Left renal pelvis (tissue), 4 donors: Measurements from ENCODE around the gene PES1. TPM values are rescaled to one million over a fixed set of nuclear protein-coding genes. Genes with fewer than 3 reads are reported as not detected.
"Not testable (repeated sequence)": the region's sequence is repeated elsewhere in the genome, so short reads cannot be mapped to it uniquely, and the experiment has no call there.

Source experiments
- DNase-seq, 4 donors: peaks; one replicate each; pipeline ENCODE4 v3.0.0-alpha.2; 2013; ENCODE audit warnings: low read depth in 4 of 4, low spot score in 3 of 4
- polyA plus RNA-seq, 4 donors: library from polyadenylated mRNA; unstranded; fragments of 120-200 nt; gene quantifications; one replicate each; pipeline ENCODE4 v1.2.1, GENCODE V29; 2013; ENCODE audit not compliant: insufficient read length in 4 of 4

Gene PES1
- polyA plus RNA-seq: 10 to 100 TPM; 47.1 to 69.6 (median 66.9) TPM

DNA sequence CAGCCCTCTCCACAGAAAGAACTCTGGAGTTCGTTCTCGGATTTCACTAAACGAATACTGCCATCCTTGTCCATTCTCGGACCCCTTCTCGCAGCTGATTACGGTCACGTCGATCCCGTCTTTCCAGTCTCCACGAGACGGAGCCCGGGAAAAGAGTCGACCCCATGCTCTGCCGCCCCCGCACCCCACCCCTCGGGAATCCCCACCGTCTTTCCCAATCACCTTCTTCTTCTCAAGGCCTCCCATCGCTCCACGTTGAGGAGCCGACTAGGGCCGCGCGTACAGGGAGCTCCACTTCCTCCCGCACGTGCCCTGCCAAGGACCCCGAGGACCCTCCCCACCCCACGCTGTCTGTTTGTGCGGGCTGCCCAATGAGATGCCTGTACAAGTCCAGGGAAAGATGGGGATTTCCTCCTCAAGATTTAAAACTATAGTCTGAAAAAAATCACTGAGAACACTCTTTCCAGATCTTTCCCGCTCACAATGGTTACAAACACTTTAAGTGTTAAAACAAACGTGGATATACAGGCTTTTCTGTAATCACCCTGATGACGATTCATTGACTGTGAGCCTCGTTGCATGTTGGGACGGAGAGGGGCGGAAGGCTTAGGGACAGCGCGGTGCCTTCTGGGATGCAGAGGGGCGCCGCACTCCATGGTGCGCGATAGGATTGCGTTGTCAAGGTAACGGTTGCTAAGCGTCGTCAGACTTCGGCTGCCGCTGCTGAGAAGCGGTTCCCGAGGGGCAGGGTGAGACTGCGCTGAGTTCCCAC, at the start of gene PES1:
TSS of gene PES1 (minus strand) at position 323 of the 772 bp plus-strand sequence. CDS start at position 246, 77 bp downstream.
- DNase-seq: peak; percentile 96 to 98 (median 98)

DNA sequence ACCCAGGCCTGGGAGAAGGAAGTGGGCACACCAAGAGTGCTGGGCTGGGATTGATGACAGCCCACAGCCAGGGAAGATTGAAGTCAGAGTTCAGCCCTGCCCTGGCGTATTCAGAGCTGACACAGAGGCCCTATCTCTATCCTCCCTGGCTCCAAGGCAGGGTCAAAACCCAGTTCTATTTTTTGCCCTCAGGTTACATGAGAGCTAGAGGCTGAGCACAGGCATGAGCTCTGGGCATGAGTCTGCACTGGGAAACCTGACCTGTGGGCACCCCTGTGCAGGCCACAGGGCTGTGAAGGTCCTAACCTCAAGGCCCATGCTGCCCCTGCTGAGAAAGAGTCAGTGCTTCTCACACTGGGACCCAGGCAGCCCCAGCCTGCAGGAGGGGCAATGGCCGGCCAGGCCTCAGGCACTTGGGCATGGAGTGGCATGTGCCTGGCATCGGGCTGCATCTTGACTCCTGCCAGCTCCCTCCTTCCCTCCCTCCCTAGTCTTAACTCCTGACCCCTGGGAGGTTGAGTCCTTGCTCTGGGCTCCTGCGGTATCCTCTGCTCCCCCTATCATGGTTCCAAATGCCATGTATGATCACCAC, 49.2 kb upstream of the PES1 start:
- no peak for DNase-seq

DNA sequence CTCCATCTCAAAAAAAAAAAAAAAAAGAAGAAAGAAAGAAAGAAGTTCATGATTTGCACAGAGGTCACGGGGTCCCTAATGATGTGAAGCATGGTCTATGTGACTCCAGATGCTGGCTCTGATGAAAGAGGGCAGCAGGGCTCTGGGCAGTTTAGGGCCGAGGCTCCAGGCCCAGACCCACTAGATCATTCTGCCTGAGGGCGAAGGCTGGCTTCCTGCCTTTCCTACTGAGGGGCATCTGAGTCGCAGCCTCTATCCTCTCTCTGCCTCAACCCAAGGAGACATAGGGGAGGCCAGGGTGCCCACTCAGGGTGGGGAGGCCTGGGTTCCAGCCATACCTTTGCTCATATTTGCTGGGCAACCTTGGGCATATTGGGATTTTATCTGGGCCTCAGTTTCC, 48.7 kb upstream of the PES1 start:
- DNase-seq: no peak

DNA sequence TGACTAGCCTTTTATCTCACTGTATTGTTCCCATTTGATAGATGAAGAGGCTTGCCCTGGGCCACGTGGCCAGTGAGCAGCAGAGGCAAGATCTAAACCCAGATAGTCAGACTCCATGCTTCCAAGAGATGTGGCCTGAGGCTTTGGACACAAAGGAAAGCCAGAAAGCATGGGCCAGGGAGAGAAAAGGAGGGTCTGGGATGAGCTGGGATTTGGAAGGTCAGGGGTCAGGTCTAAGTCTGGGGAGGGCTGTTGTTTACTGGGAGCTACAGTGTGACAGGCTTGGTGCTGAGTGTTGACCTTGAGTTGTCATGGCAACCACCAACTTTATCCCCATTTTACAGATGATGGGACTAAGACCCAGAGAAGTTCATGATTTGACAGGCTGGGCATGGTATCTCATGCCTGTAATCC, 46.0 kb upstream of the PES1 start:
- no peak for DNase-seq

DNA sequence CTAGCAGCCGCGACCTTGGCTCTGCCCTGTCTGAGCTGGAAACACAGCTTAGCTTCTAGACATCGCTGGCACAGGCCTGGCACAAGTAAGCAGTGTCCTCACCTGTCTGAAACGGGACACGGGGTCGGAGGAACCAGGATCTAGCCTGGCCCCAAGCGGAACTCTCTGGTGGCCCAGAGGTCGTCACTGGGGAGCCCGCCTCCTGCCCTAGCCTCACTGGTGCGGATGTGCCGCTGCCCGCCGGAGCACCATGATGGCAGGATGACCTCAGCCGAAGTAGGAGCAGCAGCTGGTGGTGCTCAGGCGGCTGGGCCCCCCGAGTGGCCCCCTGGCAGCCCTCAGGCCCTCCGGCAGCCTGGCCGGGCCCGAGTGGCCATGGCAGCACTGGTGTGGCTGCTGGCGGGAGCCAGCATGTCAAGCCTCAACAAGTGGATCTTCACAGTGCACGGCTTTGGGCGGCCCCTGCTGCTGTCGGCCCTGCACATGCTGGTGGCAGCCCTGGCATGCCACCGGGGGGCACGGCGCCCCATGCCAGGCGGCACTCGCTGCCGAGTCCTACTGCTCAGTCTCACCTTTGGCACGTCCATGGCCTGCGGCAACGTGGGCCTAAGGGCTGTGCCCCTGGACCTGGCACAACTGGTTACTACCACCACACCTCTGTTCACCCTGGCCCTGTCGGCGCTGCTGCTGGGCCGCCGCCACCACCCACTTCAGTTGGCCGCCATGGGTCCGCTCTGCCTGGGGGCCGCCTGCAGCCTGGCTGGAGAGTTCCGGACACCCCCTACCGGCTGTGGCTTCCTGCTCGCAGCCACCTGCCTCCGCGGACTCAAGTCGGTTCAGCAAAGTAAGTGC, 44.7 kb upstream of the PES1 start:
- DNase-seq: no peak

DNA sequence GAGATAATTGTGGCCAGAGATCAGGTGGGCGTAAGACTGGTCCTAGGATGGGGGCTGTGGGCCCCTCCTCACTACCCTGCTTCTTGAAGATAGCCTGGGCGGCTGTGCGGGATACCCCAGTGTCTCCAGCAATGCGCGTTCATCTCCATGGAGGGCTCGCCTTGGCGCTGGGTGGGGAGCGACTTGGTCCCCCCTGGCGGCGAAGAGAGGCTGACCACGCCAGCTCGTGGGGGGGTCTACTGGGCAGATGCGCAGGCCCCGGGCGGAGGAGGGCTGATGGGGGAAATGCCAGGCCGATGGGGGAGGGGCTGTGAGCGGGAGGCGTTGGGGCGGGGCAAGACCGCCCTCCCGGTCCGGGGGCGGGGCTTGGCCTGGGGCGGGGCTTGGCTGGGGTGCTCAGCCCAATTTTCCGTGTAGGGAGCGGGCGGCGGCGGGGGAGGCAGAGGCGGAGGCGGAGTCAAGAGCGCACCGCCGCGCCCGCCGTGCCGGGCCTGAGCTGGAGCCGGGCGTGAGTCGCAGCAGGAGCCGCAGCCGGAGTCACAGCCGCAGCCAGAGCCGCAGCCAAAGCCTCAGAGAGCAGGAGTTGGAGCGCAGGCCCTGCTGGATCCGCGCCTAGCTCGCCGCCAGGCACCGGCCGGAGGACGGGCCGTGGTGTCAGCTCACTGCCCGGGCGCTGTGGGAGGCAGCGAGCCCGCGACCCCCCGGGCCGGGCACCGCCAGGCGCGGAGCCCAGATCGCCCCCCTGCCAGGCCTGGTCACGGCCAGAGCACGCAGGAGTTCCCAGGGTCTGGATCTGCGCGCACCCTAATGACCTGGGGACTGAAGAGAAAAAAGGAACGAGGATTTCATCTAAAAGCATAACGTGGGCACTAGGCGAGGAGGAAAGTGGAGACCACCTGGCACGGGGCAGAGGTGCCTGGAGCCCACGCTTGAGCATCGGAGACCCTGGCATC, 43.8 kb upstream of the PES1 start, which contains the start of gene SLC35E4:
TSS of gene SLC35E4 (plus strand) at position 509 of the 953 bp plus-strand sequence. CDS start 670 bp downstream, outside the sequence.
- DNase-seq: peak; percentile 60 to 78 (median 70)

DNA sequence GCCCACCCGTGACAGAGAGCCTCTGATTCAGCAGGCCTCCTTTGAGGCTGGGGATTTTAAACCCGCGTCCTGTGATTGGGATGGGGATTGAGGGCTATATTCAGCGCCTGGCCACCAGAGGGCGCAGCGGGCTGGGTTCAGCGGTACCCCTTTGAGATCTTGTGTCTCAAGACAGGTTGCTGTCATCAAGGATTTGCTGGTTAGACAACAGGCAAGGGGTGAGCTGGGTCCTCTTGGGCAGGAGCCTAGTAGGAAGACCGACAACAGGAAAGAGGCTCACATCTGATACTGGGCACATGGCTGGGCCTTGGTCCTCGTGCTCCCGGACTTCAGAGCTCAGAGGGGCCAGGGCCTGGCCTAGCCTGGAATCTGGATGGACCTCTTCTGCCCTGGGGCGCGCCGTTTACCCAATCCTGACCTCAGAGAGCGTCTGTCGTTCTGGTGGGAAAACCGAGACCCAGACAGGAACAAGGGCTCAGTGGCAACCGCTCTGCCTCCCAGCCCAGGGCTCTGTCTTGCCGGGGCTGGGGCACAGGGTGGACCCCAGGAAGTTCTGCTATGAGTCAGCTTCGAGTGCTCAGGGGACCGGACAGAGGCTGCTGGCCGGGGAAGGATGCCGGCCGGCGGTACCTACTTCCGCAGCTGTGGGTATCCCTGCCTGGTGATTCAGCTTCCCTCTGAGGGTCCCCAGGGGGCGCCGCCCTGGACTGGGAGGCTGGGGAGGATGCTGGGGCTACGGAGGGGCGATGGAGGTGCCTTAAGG, 42.9 kb upstream of the PES1 start:
- DNase-seq: peak in 3 of 4 donors; percentile 57 to 65 (median 58)

DNA sequence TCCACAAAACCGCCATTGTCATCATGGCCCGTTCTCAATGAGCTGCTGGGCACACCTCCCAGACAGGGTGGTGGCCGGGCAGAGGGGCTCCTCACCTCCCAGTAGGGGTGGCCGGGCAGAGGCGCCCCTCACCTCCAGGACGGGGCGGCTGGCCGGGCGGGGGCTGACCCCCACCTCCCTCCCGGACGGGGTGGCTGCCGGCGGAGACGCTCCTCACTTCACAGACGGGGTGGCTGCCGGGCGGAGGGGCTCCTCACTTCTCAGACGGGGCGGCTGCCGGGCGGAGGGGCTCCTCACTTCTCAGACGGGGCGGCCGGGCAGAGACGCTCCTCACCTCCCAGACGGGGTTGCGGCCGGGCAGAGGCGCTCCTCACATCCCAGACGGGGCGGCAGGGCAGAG, 39.8 kb upstream of the PES1 start:
- DNase-seq: not testable (repeated sequence)

DNA sequence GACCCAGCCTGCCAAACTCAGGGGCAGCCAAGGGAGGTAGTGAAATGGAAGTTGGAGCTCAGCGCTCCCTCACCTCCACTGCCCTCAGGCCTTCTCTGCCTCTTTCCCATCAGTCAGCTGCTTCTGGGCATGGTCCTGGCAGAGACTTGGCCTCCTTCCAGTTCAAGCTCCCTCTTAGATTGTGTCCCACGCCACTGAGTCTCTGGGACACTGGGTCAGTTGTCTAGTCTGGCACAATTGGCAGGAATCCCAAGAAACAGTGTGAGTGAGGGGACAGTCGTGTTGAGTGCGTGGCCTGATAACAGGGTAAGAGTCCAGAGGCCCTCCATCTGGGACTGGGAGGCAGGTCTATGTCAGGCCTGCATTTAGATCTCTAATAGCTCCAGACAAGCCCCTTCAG, 36.8 kb upstream of the PES1 start:
- DNase-seq: no peak

DNA sequence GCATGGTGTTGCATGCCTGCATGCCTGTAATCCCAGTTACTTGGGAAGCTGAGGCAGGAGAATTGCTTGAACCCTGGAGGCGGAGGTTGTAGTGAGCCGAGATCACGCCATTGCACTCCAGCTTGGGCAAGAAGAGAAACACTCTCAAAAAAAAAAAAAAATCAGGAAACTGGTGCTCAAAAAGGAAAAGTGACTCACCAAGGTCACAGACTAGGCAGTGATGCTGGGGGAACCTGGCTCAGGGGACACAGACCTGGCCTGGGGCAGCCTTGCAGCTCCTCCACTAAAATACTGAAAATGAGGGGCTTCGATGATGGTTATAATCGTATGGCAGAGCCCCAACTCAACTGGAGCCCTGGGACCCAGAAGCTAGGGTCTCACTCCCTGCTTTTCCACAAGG, 35.8 kb upstream of the PES1 start:
- DNase-seq: no peak

DNA sequence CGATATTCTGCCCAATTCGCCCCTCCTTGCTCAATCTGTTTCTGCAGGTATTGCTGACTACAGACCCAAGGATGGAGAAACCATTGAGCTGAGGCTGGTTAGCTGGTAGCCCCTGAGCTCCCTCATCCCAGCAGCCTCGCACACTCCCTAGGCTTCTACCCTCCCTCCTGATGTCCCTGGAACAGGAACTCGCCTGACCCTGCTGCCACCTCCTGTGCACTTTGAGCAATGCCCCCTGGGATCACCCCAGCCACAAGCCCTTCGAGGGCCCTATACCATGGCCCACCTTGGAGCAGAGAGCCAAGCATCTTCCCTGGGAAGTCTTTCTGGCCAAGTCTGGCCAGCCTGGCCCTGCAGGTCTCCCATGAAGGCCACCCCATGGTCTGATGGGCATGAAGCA, 34.7 kb upstream of the PES1 start:
- no peak for DNase-seq

DNA sequence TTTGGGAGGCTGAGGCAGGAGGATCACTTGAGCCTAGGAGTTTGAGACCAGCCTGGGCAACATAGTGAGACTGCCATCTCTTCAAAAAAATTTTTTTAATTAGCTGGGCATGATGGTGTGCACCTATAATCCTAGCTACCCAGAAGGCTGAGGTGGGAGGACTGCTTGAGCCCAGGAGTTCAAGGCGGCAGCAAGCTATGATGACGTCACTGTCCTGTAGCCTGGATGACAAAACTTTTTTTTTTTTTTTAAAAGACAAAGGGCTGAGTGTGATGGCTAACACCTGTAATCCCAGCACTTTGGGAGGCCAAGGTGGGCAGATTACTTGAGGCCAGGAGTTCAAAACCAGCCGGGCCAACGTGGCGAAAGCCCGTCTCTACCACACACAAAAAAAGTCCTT, 28.2 kb upstream of the PES1 start:
- DNase-seq: not testable (repeated sequence)

DNA sequence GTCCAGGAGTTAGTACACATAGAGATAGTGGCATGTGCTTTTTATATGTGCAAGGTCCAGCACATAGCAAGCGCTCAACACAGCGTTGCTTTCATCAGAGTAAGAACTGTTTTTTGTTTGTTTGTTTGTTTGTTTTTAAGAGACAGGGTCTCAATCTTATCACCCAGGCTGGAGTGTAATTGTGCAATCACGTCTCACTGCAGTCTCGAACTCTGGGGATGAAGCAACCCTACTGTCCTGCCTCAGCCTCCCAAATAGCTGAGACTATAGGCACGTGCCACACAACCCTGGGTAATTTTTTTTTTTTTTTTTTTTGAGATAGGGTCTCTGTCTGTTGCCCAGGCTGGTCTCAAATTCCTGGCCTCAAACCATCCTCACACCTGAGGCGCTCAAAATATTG, 26.1 kb upstream of the PES1 start:
- DNase-seq: no peak

DNA sequence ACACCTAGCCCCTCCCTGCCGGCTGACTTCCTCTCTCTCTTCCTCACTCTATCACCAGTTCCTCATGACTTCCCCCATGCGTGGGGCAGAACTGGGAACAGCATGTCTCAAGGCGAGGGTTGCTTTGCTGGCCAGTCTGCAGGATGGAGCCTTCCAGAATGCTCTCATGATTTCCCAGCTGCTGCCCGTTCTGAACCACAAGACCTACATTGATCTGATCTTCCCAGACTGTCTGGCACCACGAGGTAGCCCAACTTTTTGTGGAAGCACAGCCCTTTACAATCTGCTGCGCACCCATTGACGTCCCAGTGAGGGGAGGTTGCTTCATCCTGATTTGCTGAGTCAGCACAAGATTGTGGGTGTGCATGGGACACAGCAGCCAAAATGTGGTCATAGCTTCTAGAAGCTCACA, 23.8 kb upstream of the PES1 start:
- DNase-seq: no peak

DNA sequence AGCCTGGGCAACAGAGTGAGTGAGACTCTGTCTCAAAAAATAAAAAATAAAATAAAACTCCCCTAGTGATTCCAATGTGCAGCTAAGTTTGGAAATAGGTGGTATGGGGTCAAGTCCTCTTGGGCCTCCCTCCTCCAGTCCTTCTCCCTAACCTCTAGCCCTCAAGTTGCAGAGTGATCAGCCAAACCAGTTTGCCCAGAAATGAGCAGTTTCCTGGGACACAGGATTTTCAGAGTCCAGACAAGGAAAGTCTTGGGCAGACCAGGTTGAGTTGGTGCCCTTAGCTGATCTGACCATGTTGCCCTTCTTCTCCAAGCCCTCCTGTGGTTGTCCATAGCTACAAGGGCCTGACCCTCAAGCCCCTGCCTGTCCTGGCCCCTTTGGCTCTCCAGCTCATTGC, 23.2 kb upstream of the PES1 start:
- DNase-seq: no peak

DNA sequence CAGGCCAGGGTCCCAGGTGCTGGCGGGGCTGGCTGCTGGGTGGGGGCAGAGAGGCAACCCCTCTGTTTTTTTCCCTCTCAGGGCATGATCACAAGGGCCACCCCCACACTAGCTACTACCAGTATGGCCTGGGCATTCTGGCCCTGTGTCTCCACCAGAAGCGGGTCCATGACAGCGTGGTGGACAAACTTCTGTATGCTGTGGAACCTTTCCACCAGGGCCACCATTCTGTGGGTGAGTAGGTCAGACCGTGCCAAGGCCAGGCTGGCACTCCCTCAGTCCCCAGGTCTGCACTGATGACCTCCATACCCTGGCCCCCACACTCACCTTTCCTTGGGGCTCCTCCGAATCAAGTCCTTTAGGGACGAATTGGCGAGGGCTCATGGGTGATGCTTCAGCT, 22.6 kb upstream of the PES1 start:
- DNase-seq: no peak

DNA sequence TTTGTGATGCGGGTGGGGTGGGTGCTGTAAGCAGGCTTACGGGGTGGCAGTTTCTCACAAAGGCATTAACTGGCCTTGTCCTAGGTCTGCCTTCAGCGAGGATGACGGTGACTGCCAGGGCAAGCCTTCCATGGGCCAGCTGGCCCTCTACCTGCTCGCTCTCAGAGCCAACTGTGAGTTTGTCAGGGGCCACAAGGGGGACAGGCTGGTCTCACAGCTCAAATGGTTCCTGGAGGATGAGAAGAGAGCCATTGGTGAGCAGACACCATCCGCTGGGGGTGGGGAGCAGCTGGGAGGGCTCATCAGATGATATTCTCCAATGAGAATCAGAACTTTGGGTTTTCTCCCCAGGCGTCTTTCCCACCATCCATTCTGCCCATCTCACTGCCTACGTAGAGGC, 21.1 kb upstream of the PES1 start:
- DNase-seq: no peak

DNA sequence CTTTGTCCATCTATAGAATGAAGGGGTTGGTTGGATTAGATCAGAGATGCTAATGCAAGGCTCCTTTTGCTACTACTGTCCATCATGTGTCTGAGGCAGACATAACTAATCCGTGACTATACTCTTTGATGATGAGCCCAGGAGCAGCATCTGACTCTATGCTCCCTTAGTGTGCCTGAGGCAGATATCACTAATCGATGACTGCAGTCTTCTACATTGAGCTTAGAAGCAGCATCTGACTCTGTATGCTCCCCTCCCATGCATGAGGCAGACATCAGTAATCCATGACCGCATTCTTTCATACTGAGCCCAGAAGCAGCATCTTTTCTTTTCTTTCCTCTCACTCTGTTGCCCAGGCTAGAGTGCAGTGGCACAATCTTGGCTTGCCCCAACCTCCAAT, 19.5 kb upstream of the PES1 start:
- no peak for DNase-seq

DNA sequence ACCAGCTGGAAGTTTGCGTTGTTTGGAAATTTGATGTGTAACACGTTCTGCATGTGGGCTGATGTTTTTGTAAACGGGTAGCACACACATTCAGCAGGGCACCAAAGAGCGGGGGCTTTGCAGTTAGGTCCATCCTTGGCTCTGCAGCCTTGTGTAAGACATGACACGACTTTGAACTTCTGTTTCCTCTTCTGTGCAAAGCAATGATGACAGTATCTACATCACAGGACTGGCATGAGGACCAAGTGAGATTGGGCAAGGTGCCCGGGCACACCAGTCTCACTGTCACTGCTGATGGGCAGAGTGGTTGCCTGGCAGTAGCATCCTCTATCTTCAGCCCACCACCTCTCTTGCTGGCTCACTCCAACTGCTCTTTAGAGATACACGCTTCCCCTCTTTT, 18.6 kb upstream of the PES1 start:
- no peak for DNase-seq
